Loucy (cell line): Measurements from ENCODE around the gene TNP2.

Experiments used
- CTCF ChIP-seq: fragments of 200-600 bp; sonication (generic); conservative IDR thresholded peaks from 2 replicates; pipeline ENCODE4 v1.5.1; 2014; ENCODE audit warnings: mild to moderate bottlenecking, antibody characterized with exemption, low read length
- EZH2phosphoT487 ChIP-seq: fragments of 200-600 bp; IDR thresholded peaks from 2 replicates; pipeline ENCODE4 v1.6.1; 2018; ENCODE audit warnings: antibody characterized with exemption, mild to moderate bottlenecking, moderate library complexity, borderline replicate concordance

- TF ChIP-seq CTCF: no peak
- TF ChIP-seq EZH2phosphoT487: no peak
Observed at GRCh38 chr16:11274964-11275363, 5.8 kb upstream of the TNP2 start.
